PC-3 (cell line): ENCODE data around the gene LAMC2.

Experiments
- CTCF ChIP-seq: fragments of 300-600 bp; sonication (generic); conservative IDR thresholded peaks from 2 replicates; pipeline ENCODE4 v1.5.1; 2017; ENCODE audit warnings: antibody characterized with exemption, low read depth, mild to moderate bottlenecking, low read length
- EZH2 ChIP-seq: fragments of 300-600 bp; sonication (generic); IDR thresholded peaks from one replicate; pipeline ENCODE4 v1.6.1; 2017; ENCODE audit warnings: antibody characterized with exemption, mild to moderate bottlenecking, low read length; ENCODE audit not compliant: unreplicated experiment
- EZH2phosphoT487 ChIP-seq: fragments of 300-600 bp; sonication (generic); IDR thresholded peaks from 2 replicates; pipeline ENCODE4 v1.6.1; 2018; ENCODE audit warnings: mild to moderate bottlenecking, antibody characterized with exemption, low read length, borderline replicate concordance

- no peak for TF ChIP-seq CTCF
- TF ChIP-seq EZH2, result no peak
- TF ChIP-seq EZH2phosphoT487, result no peak
Observed at GRCh38 chr1:183199304-183199703, 13.2 kb downstream of the LAMC2 start.
